ENCODE data around the gene KRTAP29-1.

The KRTAP29-1 gene

GRCh38 chr17:41307647-41308046, 5.0 kb upstream of the KRTAP29-1 start:
- no peak for TF ChIP-seq CTCF (IDR thresholded peaks at IDR 0.05; ENCODE audit: insufficient read depth, missing control alignments)
- DNase-seq (ENCODE audit: insufficient read length, low spot score), result no peak
- no peak for FAIRE-seq

GRCh38 chr17:41304091-41304490, 1.4 kb upstream of the KRTAP29-1 start:
- FAIRE-seq (no peak), DNase-seq (ENCODE audit: insufficient read length, low spot score) (no peak)
- TF ChIP-seq CTCF (IDR thresholded peaks at IDR 0.05; ENCODE audit: insufficient read depth, missing control alignments), result no peak

GRCh38 chr17:41302981-41303380, 330 bp upstream of the KRTAP29-1 start:
- no peak for TF ChIP-seq CTCF (IDR thresholded peaks at IDR 0.05; ENCODE audit: insufficient read depth, missing control alignments)
- FAIRE-seq (no peak), DNase-seq (ENCODE audit: insufficient read length, low spot score) (no peak)

- no peak for DNase-seq (ENCODE audit: insufficient read length, low spot score)
- FAIRE-seq, result no peak
- no peak for TF ChIP-seq CTCF (IDR thresholded peaks at IDR 0.05; ENCODE audit: insufficient read depth, missing control alignments)
These were observed 1.4 kb downstream of the KRTAP29-1 start for GRCh38 chr17:41301204-41301790.

GRCh38 chr17:41298458-41299135, 4.1 kb downstream of the KRTAP29-1 start:
- no peak for TF ChIP-seq CTCF (IDR thresholded peaks at IDR 0.05; ENCODE audit: insufficient read depth, missing control alignments)
- FAIRE-seq (no peak), DNase-seq (ENCODE audit: insufficient read length, low spot score) (no peak)

GRCh38 chr17:41296846-41297245, 5.8 kb downstream of the KRTAP29-1 start:
- TF ChIP-seq CTCF (IDR thresholded peaks at IDR 0.05; ENCODE audit: insufficient read depth, missing control alignments), result no peak
- FAIRE-seq (no peak), DNase-seq (ENCODE audit: insufficient read length, low spot score) (no peak)

GRCh38 chr17:41294016-41294415, 8.6 kb downstream of the KRTAP29-1 start:
- TF ChIP-seq CTCF (IDR thresholded peaks at IDR 0.05; ENCODE audit: insufficient read depth, missing control alignments), result no peak
- DNase-seq (ENCODE audit: insufficient read length, low spot score) (no peak), FAIRE-seq (no peak)

Data from D721Med (cell line).